ENCODE data around the gene NFU1.

NFU1 gene

GRCh38 chr2:69434753-69435152 is 2.5 kb downstream of the NFU1 start:
- Histone ChIP-seq H2AFZ (ENCODE audit: low read depth, low read length, severe bottlenecking) (no peak overlapping the region), H3K4me3 (ENCODE audit: insufficient read depth, low read length, poor library complexity, severe bottlenecking) (no peak overlapping the region), H3K9ac (ENCODE audit: low read length) (no peak overlapping the region), H3K9me2 (replicated peaks; ENCODE audit: insufficient read depth, low read length) (no peaks in the 10 kb centered on the region), H3F3A (ENCODE audit: insufficient read depth) (0 out of 2 replicates have a peak, but pooled peaks cover 3% of the 10 kb centered on the region), H3K27ac (ENCODE audit: low read depth, low read length) (no peak overlapping the region), H3K9me3 (ENCODE audit: insufficient read depth, low read length) (no peaks in the 10 kb centered on the region), H3K36me3 (ENCODE audit: low read length) (no peaks in the 10 kb centered on the region), H3K79me2 (ENCODE audit: insufficient read depth, low read length) (0 out of 2 replicates have a peak, but pooled peaks cover 7% of the 10 kb centered on the region), H3K4me2 (ENCODE audit: low read depth, low read length, poor library complexity, severe bottlenecking) (no peak overlapping the region), H3K27me3 (ENCODE audit: low read length) (no peaks in the 10 kb centered on the region), H4K20me1 (ENCODE audit: low read depth, low read length) (no peaks in the 10 kb centered on the region)
- no peak for TF ChIP-seq EZH2phosphoT487 (conservative IDR thresholded peaks at IDR 0.05; ENCODE audit: low read length)
- no peak for TF ChIP-seq CTCF (IDR thresholded peaks at IDR 0.05; ENCODE audit: insufficient read depth, low read length, poor library complexity, severe bottlenecking)

GRCh38 chr2:69429491-69430183 is 7.6 kb downstream of the NFU1 start:
- Histone ChIP-seq H3K4me2 (ENCODE audit: low read depth, low read length, poor library complexity, severe bottlenecking) (no peak overlapping the region), H2AFZ (ENCODE audit: low read depth, low read length, severe bottlenecking) (no peak overlapping the region), H3K4me3 (ENCODE audit: insufficient read depth, low read length, poor library complexity, severe bottlenecking) (no peak overlapping the region), H3K9me2 (replicated peaks; ENCODE audit: insufficient read depth, low read length) (no peaks in the 10 kb centered on the region), H3K79me2 (ENCODE audit: insufficient read depth, low read length) (no peaks in the 10 kb centered on the region), H3K9me3 (ENCODE audit: insufficient read depth, low read length) (no peaks in the 10 kb centered on the region), H3K9ac (ENCODE audit: low read length) (no peak overlapping the region), H4K20me1 (ENCODE audit: low read depth, low read length) (no peaks in the 10 kb centered on the region), H3K27ac (ENCODE audit: low read depth, low read length) (no peak overlapping the region), H3K27me3 (ENCODE audit: low read length) (no peaks in the 10 kb centered on the region), H3K36me3 (ENCODE audit: low read length) (peaks cover 4% of the 10 kb centered on the region; the same call in 1 of the 2 replicates), H3F3A (ENCODE audit: insufficient read depth) (no peaks in the 10 kb centered on the region)
- TF ChIP-seq EZH2phosphoT487 (conservative IDR thresholded peaks at IDR 0.05; ENCODE audit: low read length) (no peak), CTCF (IDR thresholded peaks at IDR 0.05; ENCODE audit: insufficient read depth, low read length, poor library complexity, severe bottlenecking) (no peak)

- TF ChIP-seq CTCF (IDR thresholded peaks at IDR 0.05; ENCODE audit: insufficient read depth, low read length, poor library complexity, severe bottlenecking) (no peak), EZH2phosphoT487 (conservative IDR thresholded peaks at IDR 0.05; ENCODE audit: low read length) (no peak)
- no peaks in the 10 kb centered on the region for H3K27me3 ChIP-seq (ENCODE audit: low read length)
- H2AFZ ChIP-seq (ENCODE audit: low read depth, low read length, severe bottlenecking): no peak overlapping the region
- H4K20me1 ChIP-seq (ENCODE audit: low read depth, low read length): no peaks in the 10 kb centered on the region
- no peak overlapping the region for H3K27ac ChIP-seq (ENCODE audit: low read depth, low read length)
- no peak overlapping the region for H3K4me3 ChIP-seq (ENCODE audit: insufficient read depth, low read length, poor library complexity, severe bottlenecking)
- H3K4me2 ChIP-seq (ENCODE audit: low read depth, low read length, poor library complexity, severe bottlenecking): no peak overlapping the region
- H3F3A ChIP-seq (ENCODE audit: insufficient read depth): no peaks in the 10 kb centered on the region
- peaks cover 4% of the 10 kb centered on the region; the same call in 1 of the 2 replicates for H3K36me3 ChIP-seq (ENCODE audit: low read length)
- H3K9me3 ChIP-seq (ENCODE audit: insufficient read depth, low read length): no peaks in the 10 kb centered on the region
- no peak overlapping the region for H3K9ac ChIP-seq (ENCODE audit: low read length)
- no peaks in the 10 kb centered on the region for H3K79me2 ChIP-seq (ENCODE audit: insufficient read depth, low read length)
- H3K9me2 ChIP-seq (replicated peaks; ENCODE audit: insufficient read depth, low read length): no peaks in the 10 kb centered on the region
Observed at GRCh38 chr2:69428981-69429380, 8.3 kb downstream of the NFU1 start.

All from SU-DHL-6 (cell line).